ENCODE results near the gene ERCC4.

DNA sequence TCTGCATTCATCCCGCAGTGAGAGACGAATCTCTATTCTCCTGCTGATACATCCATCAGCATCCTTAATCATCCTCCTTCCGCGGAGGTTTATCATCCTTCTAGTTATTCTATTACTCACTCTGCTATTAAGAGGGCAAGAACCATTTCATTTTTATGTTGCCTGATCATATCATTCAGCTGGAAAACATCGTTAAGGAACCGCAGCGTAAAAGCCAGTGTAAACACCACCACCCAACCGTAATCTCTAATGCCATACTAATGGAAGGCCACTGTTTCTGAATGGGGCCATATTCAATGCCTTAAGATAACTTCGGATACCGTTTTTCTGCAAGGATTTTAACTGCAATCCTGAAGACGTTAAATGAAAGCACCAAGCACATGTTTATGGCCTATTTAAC, 36.7 kb upstream of the ERCC4 start:
- TF ChIP-seq, protein P1, sequence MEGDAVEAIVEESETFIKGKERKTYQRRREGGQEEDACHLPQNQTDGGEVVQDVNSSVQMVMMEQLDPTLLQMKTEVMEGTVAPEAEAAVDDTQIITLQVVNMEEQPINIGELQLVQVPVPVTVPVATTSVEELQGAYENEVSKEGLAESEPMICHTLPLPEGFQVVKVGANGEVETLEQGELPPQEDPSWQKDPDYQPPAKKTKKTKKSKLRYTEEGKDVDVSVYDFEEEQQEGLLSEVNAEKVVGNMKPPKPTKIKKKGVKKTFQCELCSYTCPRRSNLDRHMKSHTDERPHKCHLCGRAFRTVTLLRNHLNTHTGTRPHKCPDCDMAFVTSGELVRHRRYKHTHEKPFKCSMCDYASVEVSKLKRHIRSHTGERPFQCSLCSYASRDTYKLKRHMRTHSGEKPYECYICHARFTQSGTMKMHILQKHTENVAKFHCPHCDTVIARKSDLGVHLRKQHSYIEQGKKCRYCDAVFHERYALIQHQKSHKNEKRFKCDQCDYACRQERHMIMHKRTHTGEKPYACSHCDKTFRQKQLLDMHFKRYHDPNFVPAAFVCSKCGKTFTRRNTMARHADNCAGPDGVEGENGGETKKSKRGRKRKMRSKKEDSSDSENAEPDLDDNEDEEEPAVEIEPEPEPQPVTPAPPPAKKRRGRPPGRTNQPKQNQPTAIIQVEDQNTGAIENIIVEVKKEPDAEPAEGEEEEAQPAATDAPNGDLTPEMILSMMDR (optimal IDR thresholded peaks at IDR 0.05 in 1 of 3, IDR thresholded peaks at IDR 0.05 in 1 of 3, conservative IDR thresholded peaks at IDR 0.05 in 1 of 3; ENCODE audit: extremely low read depth in 1 of 3, insufficient read depth in 2 of 3, low read length in 3 of 3), result no peak
- no peak for TF ChIP-seq EZH2 (IDR thresholded peaks at IDR 0.05; ENCODE audit: low read length)
